Right lobe of liver (tissue), 6 donors: ENCODE measurements around the gene TRA2B. TPM values are rescaled to one million over a fixed set of nuclear protein-coding genes. Genes with fewer than 3 reads are reported as not detected.
A peak's percentile ranks its signal among the peaks of the same experiment; 100 is the strongest.

Source experiments
- ATAC-seq, 4 donors: fragments of 200-7000 bp; cut with Tn5 transposase; one replicate each; pipeline ENCODE4 v1.9.1; 2020; ENCODE audit warnings: mild to moderate bottlenecking in 4 of 4, moderate library complexity in 4 of 4
- DNase-seq, 3 donors: peaks; one replicate each; pipeline ENCODE4 v3.0.0-alpha.2; 2020
- H3K27ac ChIP-seq, 3 donors: fragments of 200-600 bp; one replicate each; pipeline ENCODE4 v1.8.0; 2022
- H3K27me3 ChIP-seq, 2 donors: fragments of 200-600 bp; one replicate each; pipeline ENCODE4 v1.8.0; 2022
- H3K36me3 ChIP-seq, 4 donors: fragments of 200-600 bp; sonication (generic) in 1 of 4; one replicate each; pipeline versions ENCODE4 v1.5.1 to v1.8.0; 2017 to 2022; ENCODE audit warnings: control low read depth in 1 of 4
- H3K4me1 ChIP-seq, 4 donors: fragments of 200-600 bp; sonication (generic) in 1 of 4; one replicate each; pipeline versions ENCODE4 v1.5.1 to v1.8.0; 2017 to 2022; ENCODE audit warnings: control low read depth in 1 of 4
- H3K4me3 ChIP-seq, 3 donors: fragments of 200-600 bp; one replicate each; pipeline ENCODE4 v1.8.0; 2022
- H3K9me3 ChIP-seq, 4 donors: fragments of 200-600 bp; sonication (generic) in 1 of 4; one replicate each; pipeline versions ENCODE4 v1.5.1 to v1.8.0; 2017 to 2022; ENCODE audit warnings: control low read depth in 1 of 4
- POLR2A ChIP-seq: fragments of 450-650 bp; IDR thresholded peaks from one replicate; pipeline ENCODE4 v1.6.1; 2017; ENCODE audit warnings: antibody characterized with exemption, mild to moderate bottlenecking
- WGBS: methylation state at CpG from one replicate; pipeline ENCODE4 v1.1.6; 2018; ENCODE audit warnings: low coverage, low lambda C conversion rate; ENCODE audit not compliant: insufficient coverage; ENCODE audit errors: missing lambda C conversion rate; 5-methylcytosine and 5-hydroxymethylcytosine counted together
- intact Hi-C, 2 donors: fragments of 100-400 bp; cut with DNase I; formaldehyde crosslinking; loops; one replicate each; pipeline versions ENCODE4 v1.11.2 to v1.14.1; 2022
- long read RNA-seq: library from polyadenylated mRNA; unstranded; transcript quantifications from one replicate; pipeline ENCODE4 v2.0.0, GENCODE V29; 2019
- total RNA-seq, 6 experiments: library from RNA; depleted of rRNA in 2 of 6; stranded (reverse); fragments of >200 nt in 2 of 6; fragmentation: NEBNext Ultra II Directional in 3 of 6; extraction: Animal tissue kit (Norgen Biotek cat#: 25700) in 3 of 6; gene quantifications; one replicate each; pipeline versions ENCODE4 v1.1.0 to v1.2.4, GENCODE V29; 2016 to 2023
- TF ChIP-seq, protein P1 (sequence below), 4 donors: fragments of 200-600 bp in 3 of 4; fragments of 450-650 bp in 1 of 4; IDR thresholded peaks; one replicate each; pipeline versions ENCODE4 v1.5.1 to v1.8.0; 2016 to 2022; ENCODE audit warnings: antibody characterized with exemption in 4 of 4, mild to moderate bottlenecking in 2 of 4
- donor health status: DM: no; HTN: yes; CAD: no.
- donor health status: DM: no; HTN: no; CAD: no.
- donor health status: DM: no; HTN: no; CAD: no.
- donor health status: DM: no; HTN: yes; CAD: no.
- donor health status: DM: no; HTN: yes; CAD: no.

The TRA2B gene
- total RNA-seq: 10 to 100 TPM; 31.0 to 68.5 (median 49.6) TPM
- long read RNA-seq, full-length matches to known transcripts: 3 of 4 reads
- long read RNA-seq, partial matches to known transcripts: 1 of 4 reads
- long read RNA-seq, other reads (novel, unspliced or antisense): 0 of 4 reads

DNA sequence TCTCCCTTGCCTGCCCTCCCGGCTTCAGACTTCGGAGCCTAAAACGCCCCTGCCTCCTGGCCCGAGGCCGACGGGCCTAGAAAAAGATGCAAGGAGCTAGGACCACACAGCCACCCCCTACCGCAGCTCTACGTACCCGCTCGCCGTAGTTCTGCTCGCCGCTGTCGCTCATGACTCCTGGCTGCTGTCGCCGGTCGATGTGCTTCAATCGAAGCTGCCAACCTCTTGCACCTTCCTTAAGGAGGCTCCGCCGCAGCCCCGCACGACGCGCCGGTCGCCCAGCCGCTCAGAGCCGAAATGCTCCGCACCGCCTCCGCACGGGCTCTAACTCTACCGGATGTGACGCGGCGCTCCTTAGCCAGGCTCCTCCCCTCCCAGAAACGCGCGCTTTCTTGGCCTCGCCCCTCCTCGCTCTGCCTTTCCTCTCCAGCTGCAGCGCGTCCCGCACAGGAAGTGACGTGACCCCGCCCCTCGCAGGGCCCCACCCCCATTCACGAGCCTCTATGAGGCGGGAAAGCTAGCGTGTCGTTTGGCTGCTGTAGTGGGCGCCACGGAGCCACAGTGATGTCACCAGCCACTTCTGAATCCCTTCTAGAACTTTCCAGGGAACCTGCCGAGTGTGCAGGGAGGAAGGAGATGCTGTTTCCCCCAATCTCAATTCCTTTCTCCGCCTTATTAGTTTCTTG is at the start of gene TRA2B:
TSS of gene TRA2B (minus strand) at position 326 of the 686 bp plus-strand sequence. CDS start at position 172, 154 bp downstream.
- intact Hi-C loops: no loop called here
- Histone ChIP-seq H3K36me3 (peaks cover 0 to 2% (median 0%) of the 10 kb centered on the region in 4 donors), H3K27ac (peak within 1 kb of the TSS; percentile 97 to 100 (median 99)), H3K27me3 (no peaks in the 10 kb centered on the region), H3K4me3 (peak within 1 kb of the TSS; percentile 81 to 98 (median 92)), H3K9me3 (no peaks in the 10 kb centered on the region), H3K4me1 (peaks cover 0 to 30% (median 7%) of the 10 kb centered on the region in 4 donors)
- peak; percentile 94 to 98 (median 96) for ATAC-seq
- peak; percentile 99 to 100 (median 100) for DNase-seq
- TF ChIP-seq, protein P1, sequence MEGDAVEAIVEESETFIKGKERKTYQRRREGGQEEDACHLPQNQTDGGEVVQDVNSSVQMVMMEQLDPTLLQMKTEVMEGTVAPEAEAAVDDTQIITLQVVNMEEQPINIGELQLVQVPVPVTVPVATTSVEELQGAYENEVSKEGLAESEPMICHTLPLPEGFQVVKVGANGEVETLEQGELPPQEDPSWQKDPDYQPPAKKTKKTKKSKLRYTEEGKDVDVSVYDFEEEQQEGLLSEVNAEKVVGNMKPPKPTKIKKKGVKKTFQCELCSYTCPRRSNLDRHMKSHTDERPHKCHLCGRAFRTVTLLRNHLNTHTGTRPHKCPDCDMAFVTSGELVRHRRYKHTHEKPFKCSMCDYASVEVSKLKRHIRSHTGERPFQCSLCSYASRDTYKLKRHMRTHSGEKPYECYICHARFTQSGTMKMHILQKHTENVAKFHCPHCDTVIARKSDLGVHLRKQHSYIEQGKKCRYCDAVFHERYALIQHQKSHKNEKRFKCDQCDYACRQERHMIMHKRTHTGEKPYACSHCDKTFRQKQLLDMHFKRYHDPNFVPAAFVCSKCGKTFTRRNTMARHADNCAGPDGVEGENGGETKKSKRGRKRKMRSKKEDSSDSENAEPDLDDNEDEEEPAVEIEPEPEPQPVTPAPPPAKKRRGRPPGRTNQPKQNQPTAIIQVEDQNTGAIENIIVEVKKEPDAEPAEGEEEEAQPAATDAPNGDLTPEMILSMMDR (IDR thresholded peaks at IDR 0.05): peak in 3 of 4 donors; percentile 27 to 40 (median 39)
- TF ChIP-seq POLR2A: peak; percentile 100
- 6% methylated on average over 10 of the region's 55 CpGs for WGBS

DNA sequence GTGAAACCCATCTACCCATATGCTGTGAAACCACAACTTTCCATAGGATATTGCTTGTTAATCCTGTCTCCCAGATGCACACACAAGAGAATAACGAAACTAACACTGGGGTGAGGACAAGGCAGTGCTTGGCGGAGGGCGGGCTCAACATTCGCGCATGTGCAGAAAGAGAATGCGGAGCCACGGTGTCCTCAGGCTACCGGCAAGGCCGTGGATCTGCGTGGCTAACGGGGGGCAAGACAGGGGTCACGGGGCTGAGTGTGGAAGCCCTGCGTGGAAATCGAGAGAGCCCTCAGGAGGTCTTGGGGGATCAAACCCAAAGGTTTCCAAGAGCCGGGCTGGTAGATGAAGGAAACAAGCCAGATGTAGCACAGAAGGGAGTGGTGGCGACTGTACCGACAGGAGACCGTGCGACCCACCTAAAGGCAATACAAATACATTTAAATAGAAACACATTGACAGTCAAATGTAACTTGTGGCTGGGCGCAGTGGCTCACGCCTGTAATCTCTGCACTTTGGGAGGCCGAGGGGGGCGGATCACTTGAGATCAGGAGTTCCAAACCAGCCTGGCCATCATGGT is 48.5 kb upstream of the TRA2B start:
- DNase-seq (no peak), ATAC-seq (peak in 3 of 4 donors; percentile 36 to 68 (median 41))
- TF ChIP-seq, protein P1 (IDR thresholded peaks at IDR 0.05): no peak
- TF ChIP-seq POLR2A: no peak
- Histone ChIP-seq H3K36me3 (no peaks in the 10 kb centered on the region), H3K27me3 (no peaks in the 10 kb centered on the region), H3K27ac (no peak overlapping the region), H3K4me3 (no peak overlapping the region), H3K4me1 (no peaks in the 10 kb centered on the region), H3K9me3 (no peaks in the 10 kb centered on the region)
- intact Hi-C loops: no loop called here
- WGBS: 91% methylated on average over 9 of the region's 23 CpGs

DNA sequence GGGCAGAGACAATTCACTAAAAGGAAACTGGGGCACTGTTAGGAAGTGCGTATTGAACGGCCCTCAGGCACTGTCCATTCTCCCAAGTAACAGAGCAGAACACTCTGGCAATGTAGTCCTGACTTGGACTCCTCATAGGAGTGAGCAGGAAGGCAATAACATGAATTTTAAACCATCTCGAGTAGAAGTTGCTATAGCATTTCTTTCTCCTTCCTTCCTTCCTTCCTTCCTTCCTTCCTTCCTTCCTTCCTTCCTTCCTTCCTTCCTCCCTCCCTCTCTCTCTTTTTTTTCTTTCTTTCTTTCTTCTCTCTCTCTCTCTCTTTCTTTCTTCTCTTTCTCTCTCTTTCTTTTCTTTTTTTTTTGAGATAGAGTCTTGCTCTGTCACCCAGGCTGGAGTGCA is 46.4 kb upstream of the TRA2B start:
- intact Hi-C loops: loop anchor here (5.0 kb wide), 2 partner anchors 258 to 268 kb away; no protein-coding TSS in a partner anchor
- no peaks in the 10 kb centered on the region for H3K4me1 ChIP-seq
- H3K9me3 ChIP-seq: no peaks in the 10 kb centered on the region

DNA sequence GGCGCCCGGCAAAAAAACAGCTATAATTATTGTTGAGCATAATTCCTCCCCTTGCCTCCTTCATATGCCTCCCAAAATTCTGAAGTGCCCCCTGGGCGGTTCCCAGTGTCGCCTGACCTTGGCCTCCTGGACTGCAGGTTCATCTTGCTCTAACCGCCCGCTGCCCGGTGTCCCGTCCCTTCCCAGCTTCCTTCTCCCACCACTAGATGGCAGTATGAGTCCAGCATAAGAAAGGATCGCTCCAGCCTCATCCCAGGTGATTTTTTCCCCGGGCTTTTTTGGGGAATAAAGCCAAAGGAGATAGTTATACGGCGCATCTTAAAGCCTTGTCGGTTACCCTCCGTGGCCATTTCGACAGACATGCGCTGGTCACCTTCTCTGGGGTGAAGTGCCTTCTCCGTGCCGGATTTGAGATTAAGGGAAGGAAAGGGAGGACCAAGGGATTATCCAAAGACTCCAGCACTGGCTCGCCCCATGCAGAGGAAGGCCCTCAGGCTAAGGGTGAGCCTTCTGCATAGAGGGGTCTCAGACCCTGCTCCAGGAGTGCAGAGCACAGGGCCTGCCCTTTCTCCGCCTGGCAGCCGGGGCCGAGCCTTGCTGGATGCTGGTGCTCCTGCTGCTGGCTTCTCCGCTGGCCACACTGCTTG is 45.8 kb upstream of the TRA2B start:
- peak; percentile 97 to 99 (median 98) for ATAC-seq

More for the DNA sequence above, 46.4 kb upstream of the TRA2B start:
- 10% methylated on average over 1 of the region's 3 CpGs for WGBS
- H3K4me3 ChIP-seq: no peak overlapping the region
- ATAC-seq (no peak), DNase-seq (no peak)
- TF ChIP-seq, protein P1 (IDR thresholded peaks at IDR 0.05): no peak
- no peak for TF ChIP-seq POLR2A
- H3K36me3 ChIP-seq: no peaks in the 10 kb centered on the region
- no peaks in the 10 kb centered on the region for H3K27me3 ChIP-seq
- no peak overlapping the region for H3K27ac ChIP-seq

More for the DNA sequence above, 45.8 kb upstream of the TRA2B start:
- no peaks in the 10 kb centered on the region for H3K36me3 ChIP-seq
- 13% methylated on average over 21 of the region's 23 CpGs for WGBS
- no peaks in the 10 kb centered on the region for H3K4me1 ChIP-seq
- intact Hi-C loops: loop anchor here (5.0 kb wide), 2 partner anchors 259 to 269 kb away; no protein-coding TSS in a partner anchor
- H3K4me3 ChIP-seq: no peak overlapping the region
- H3K9me3 ChIP-seq: no peaks in the 10 kb centered on the region
- H3K27ac ChIP-seq: no peak overlapping the region
- DNase-seq: peak; percentile 50 to 78 (median 71)
- H3K27me3 ChIP-seq: no peaks in the 10 kb centered on the region
- TF ChIP-seq, protein P1 (IDR thresholded peaks at IDR 0.05): peak; percentile 90 to 97 (median 92)
- TF ChIP-seq POLR2A: no peak
